Hematopoietic multipotent progenitor cell treated with erythropoietin and hydrocortisone succinate and interleukin-3 and kit ligand, for 6 days (in vitro differentiated cells): ENCODE measurements around the gene CYGB.

Source experiments
- DNase-seq: peaks from one replicate; pipeline ENCODE4 v3.0.0-alpha.2; 2015

CYGB gene

GRCh38 chr17:76549215-76549518 is 11.7 kb upstream of the CYGB start:
- no peak for DNase-seq

- no peak for DNase-seq
Observed at GRCh38 chr17:76548378-76549214, 11.1 kb upstream of the CYGB start.

- no peak for DNase-seq
Observed at GRCh38 chr17:76547642-76548202, 10.2 kb upstream of the CYGB start.

DNA sequence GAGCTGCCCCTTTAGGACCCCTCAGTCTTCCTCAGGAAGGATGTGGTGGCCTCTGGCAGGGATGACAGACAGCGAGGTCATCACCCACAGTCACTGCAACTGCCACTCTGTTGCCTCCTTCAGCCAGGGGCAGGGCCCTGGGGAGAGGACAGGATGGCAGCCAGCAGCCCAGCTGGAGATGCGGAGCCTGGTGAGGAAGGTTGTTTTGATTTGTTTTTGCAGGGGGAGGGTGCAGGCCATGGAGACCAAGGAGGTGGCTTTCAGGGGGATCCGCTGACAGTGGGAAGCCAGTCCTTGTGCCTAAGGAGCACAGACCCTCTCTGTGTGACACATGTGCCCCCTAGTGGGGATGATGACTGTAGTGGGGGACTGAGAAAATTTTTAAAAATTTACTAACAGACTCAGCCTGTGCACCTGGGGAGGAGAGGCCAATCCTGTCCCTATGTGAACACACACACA is 9.7 kb upstream of the CYGB start:
- DNase-seq = peak; percentile 92

- DNase-seq = peak; percentile 35
Observed at GRCh38 chr17:76546556-76547182, 9.2 kb upstream of the CYGB start.

GRCh38 chr17:76545918-76546555 is 8.5 kb upstream of the CYGB start:
- no peak for DNase-seq

GRCh38 chr17:76544546-76545365 is 7.2 kb upstream of the CYGB start:
- no peak for DNase-seq

DNA sequence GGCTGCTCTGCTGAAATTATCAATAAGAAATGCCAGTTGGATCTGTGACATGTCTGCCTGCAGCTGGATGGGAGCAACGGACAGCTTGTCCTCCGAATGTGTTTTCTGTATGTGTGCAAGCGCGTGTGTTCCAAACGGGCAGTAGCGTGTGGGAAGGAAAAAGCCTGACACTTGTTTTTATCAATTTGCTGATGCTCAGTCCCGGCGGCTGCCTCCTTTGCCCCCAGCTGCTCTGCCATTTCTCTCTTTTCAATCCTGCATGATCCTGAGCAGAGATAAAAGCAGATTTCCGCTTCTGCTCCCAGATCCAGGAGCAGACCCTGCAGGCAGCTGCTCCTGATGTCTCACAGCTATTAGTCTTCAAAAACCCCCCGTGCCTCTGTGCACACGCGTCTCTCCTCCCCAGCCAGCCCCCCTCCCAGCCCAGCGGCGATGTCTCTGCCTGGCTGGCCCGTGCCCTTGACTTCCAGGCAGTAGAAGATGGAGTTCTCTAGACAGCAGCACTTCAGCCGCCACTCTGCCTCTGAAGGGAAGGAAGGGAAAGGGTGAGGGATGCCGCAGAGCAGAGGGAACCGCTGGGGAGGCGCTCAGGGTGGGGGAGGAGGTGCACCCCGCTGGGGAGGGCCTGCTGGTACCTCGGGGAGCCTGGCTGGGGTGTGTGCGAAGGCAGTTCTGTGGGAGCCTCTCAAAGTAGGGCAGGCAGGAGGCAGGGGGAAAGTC is 6.5 kb upstream of the CYGB start:
- DNase-seq = no peak

GRCh38 chr17:76543482-76543825 is 5.9 kb upstream of the CYGB start:
- no peak for DNase-seq

- no peak for DNase-seq
Observed at GRCh38 chr17:76542984-76543383, 5.5 kb upstream of the CYGB start.

GRCh38 chr17:76542566-76542971 is 5.1 kb upstream of the CYGB start:
- DNase-seq = no peak

GRCh38 chr17:76541739-76542454 is 4.4 kb upstream of the CYGB start:
- DNase-seq = no peak

GRCh38 chr17:76540381-76541300 is 3.1 kb upstream of the CYGB start:
- DNase-seq = peak; percentile 94

DNA sequence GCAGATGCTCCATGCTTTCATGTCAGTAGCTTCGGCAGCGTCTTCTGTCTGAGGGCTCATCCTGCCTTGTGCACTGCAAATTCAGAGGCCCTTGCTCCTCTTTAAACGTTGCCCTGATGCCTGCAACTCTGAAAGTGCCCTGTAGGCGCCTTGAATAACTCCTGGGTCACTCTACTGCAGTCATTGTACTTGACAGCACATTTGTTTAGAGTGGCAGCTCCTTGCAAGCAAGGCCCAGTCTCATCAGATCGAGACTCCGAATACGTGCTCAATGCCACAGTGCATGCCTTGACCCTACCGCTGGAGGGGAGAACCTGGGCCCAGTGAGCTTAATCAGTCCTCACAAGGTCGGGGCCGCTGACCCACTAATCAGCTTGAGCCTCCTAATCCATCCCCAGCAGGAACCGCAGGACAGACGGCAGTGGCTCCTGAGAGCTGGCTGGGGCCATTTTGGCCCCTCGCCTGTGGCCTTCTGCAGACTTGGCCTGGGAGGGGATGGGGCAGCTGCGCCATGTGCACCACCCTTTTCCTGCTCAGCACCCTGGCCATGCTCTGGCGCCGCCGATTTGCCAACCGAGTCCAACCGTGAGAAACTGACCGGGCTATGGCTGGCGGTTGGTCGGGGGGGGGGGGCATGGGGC is 2.2 kb upstream of the CYGB start, which contains the start of gene PRCD:
PRCD (plus strand) TSS at position 414 of the 641 bp plus-strand sequence; CDS start at position 512, 98 bp downstream.
- peak; percentile 30 for DNase-seq

DNA sequence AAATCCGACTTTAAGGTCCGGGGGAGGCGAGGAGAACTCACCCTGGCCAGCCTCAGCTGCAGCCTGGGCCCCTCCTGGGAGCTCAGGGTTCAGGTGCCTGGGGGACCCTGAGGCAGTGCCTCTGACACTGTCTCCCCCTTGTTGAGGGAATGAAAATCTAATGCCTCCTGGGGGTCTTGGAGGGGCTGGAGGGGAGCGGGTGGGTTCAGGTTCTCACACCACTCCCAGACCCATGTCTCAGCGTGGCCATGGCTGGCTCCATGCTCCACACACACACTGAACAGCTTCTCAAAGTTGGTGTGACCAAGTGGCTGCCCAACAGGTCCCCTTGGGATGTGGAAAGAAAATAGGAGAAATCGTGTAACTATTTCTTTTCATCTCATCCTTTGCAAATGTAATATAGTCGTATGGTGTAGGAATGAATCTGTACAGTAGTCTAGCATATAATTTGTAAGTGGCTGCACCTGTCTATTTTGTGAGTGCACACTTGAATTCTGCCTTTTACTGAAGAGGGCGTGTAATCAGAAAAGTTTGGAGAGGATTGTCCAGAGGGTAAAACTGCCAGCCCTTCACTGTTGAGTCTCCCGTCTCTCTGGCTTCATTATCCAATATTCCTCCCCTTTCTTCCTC is 1.5 kb upstream of the CYGB start:
- DNase-seq = no peak

DNA sequence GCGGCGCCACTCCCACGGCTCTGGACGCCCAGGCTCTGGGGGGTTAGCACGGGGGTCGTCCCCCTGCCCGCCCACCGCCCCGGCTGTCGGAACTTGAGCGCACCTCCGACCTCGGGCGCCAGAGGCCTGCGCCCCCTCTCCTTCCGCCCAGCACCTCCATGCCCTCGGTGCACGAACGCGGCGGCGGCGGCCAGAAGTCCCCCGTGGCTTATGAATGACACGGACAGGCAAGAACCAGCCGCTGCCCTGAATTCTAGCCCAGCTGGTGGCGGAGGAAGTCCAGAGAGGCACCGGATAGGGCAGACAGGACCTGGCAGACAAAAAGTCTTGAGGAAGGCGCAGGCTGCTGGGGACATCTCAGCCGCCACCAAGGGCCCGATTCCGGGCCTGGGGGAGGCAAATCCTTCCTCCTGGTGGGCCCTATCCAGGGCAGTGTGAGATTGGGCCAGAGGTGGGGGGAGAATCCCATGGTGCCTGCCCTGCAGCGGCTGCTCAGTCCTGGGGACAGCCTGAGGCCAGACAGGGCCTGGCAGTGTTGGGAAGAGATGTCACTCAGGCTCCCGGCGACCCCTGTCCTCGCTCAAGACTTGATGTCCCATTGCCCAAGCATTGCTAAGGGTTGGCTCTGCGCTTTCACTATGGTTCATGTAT is 897 bp upstream of the CYGB start:
- no peak for DNase-seq

DNA sequence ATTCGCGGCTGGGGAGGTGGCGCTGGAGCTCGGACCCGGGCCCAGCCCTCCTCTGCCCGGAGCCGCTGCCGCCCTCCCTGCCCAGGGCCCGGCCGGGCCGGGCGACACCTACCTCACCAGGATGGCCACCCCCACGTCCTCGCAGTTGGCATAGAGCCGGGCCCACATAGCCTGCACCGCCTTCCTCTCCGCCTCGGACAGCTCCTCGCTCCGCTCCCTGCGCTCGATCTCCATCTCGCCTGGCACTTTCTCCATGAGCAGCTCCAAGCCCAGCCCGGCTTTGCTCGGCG is 276 bp downstream of the CYGB start:
- no peak for DNase-seq

DNA sequence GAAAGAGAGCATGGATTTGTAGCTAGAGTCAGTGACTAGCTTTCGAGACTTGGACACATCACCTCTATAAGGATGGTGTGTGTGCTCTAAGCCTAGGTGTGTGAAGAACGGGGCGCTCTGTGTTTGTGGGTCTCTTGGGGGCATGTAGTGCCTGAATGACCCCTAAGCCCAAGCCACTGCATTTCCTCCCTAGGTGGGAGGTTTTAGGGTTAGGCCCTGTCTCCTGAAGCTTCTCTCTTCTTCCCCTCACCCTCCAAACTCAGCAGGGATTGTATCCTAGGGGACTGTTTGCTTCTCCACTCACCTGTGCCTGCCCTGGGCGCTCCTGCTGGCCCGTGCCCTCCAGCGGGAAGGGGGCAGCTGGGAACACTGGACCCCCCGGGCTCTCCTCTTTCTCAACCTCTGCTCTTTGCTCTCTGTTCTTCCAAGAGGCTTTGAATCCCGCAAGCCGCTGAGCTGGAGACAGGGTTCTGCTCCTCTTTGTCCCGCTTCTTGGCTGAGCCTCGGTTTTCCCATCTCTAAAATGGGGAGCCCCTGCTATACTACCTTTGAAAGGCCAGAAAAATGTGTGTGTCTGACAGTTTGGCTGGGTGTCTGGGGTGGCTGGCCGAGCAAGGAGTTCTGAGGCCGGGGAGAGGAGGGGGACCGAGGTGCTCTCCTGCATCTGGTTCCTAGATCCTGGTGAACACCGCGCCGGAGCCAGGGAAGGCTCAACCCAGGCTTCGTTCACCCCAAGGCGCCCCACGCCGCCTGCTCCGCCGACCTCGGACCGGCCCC is 810 bp downstream of the CYGB start:
- DNase-seq = no peak
